C4-2B (cell line): ENCODE results near the gene CREBRF.
"Not testable (repeated sequence)": the region's sequence is repeated elsewhere in the genome, so short reads cannot be mapped to it uniquely, and the experiment has no call there.

ENCODE experiments used
- H3K27ac ChIP-seq: fragments of 450-650 bp; 2 replicates; pipeline ENCODE4 v1.5.1; 2017
- ZFX ChIP-seq: fragments of 450-650 bp; IDR thresholded peaks from 2 replicates; pipeline ENCODE4 v1.6.1; 2017
- TF ChIP-seq, protein P1 (sequence below): fragments of 450-650 bp; conservative IDR thresholded peaks from 2 replicates; pipeline ENCODE4 v1.5.1; 2017; ENCODE audit warnings: mild to moderate bottlenecking

The CREBRF gene

DNA sequence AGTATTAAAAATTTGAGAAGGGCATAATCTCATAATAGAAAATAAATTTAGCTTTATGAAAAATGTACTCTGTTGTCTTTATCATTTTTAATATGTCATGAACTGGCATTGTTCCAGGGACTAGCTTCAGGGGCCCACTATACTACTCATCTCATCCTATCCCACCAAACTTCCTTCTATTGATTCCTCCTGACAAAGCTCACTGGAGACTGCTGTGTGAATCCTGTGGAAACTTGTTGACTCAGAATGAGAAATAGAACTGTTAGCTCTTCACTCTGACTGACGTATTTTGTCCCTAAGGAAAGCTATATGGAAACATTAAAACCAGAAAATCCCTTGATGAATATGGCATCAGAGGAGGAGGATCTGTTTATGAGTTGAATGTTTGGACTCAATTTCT is 58.4 kb downstream of the CREBRF start:
- no peak overlapping the region for H3K27ac ChIP-seq
- no peak for TF ChIP-seq ZFX
- TF ChIP-seq, protein P1, sequence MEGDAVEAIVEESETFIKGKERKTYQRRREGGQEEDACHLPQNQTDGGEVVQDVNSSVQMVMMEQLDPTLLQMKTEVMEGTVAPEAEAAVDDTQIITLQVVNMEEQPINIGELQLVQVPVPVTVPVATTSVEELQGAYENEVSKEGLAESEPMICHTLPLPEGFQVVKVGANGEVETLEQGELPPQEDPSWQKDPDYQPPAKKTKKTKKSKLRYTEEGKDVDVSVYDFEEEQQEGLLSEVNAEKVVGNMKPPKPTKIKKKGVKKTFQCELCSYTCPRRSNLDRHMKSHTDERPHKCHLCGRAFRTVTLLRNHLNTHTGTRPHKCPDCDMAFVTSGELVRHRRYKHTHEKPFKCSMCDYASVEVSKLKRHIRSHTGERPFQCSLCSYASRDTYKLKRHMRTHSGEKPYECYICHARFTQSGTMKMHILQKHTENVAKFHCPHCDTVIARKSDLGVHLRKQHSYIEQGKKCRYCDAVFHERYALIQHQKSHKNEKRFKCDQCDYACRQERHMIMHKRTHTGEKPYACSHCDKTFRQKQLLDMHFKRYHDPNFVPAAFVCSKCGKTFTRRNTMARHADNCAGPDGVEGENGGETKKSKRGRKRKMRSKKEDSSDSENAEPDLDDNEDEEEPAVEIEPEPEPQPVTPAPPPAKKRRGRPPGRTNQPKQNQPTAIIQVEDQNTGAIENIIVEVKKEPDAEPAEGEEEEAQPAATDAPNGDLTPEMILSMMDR, result no peak

DNA sequence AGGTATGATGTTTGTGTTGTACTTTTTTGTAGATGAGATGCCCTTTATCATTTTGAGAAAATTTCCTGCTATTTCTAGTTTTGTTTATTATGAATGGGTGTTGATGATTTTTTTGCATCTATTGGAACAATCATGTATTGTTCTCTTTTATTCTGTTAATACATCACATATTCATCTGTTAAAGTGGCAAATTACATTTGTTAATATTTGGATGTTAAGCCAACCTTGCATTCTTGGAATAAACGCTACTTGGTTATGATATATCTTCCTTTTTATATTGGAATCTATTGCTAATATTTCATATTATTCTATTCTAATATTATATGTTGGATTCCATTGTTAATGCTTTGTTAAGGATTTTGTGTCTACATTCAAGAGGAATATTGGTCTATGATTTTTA is 63.6 kb downstream of the CREBRF start:
- no peak for TF ChIP-seq ZFX
- TF ChIP-seq, protein P1, result no peak
- no peak overlapping the region for H3K27ac ChIP-seq

DNA sequence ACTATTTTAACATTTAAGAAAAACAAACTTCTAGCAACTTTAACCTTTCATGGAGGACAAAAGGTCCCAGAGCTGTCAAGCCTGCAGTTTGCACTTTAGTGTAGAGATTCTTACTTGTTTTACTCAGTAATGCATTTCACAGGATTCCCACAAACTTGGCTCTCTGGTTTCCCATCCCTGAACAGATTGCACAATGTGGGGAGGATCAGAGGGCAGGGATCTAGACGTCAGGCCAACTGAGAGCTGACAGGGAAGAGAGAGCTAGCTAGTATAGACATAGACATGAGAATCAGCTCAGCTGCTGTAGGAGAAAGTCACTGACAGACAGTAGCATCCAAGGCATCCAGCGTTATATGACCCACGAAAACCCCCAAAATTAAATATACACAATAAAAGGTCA is 67.3 kb downstream of the CREBRF start:
- no peak for TF ChIP-seq ZFX
- TF ChIP-seq, protein P1, result no peak
- H3K27ac ChIP-seq, result no peak overlapping the region

DNA sequence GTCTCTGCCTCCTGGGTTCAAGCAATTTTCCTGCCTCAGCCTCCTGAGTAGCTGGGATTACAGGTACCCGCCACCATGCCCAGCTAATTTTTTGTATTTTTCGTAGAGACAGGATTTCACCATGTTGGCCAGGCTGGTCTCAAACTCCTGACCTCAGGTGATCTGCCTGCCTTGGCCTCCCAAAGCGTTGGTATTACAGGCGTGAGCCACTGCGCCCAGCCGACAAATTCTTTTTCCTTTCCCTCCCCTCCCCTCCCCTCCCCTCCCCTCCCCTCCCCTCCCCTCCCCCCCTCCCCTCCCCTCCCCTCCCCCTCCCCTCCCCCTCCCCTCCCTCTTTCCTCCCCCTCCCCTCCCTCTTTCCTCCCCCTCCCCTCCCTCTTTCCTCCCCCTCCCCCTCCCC is 76.0 kb downstream of the CREBRF start:
- not testable (repeated sequence) for H3K27ac ChIP-seq

DNA sequence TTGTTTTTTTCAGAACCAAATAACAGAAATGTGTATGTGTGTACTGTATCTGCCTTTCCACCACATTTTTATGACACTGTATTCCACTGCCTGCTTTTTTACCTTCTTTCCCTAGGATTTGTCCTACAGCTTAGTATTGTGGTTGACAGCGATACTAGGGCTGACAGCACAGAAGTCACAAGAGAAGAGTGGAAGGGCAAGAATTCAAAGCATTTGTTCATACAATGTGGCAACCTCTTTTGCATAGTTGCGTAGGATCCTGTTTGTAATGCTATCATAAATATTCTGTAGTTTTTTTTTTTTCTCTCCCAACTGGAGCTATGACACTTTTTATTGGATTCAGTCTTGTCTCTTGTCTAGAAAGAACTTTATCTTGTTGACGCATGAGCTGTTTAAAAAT is 82.6 kb downstream of the CREBRF start:
- no peak for TF ChIP-seq ZFX
- TF ChIP-seq, protein P1, result no peak
- H3K27ac ChIP-seq, result no peak overlapping the region

DNA sequence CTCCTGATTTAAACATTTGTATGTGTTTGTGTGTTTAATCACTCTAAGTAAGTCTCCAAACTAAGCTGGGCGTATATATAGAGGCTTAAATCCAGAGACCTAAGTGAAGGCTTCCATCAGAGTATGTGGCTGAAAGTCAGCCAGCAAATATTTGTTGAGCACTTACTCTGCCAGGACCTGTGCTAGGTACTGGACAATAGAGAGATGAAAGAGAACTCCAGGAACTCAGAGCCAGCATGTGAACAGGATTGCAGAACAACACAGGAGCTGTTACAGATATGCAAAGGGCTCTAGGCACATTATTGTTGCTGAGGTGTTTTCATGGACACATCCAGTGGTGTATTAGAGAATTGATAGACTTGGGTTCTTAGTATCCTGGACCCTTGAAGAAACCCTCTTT is 83.5 kb downstream of the CREBRF start:
- no peak overlapping the region; the same call in 1 of the 2 replicates for H3K27ac ChIP-seq
- TF ChIP-seq, protein P1, result no peak
- TF ChIP-seq ZFX, result no peak

DNA sequence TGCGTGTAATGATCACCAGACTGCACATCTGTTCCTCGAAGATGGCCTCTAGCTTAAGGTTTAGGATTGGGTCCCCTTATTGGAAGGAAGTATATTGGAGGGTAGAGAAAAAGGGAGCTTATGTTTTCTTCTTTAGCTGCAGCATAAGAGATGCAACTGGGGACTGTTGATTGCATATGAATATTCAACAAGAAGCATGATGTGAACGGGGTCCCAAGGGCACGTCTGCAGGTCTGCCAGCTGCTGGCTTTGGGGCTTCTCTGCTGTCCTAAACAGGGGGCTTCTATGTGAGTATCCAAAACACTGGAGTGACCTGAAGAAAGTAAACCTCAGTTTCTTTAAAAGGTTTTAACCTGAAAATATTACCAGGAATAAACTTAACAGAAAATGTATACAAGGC is 84.6 kb downstream of the CREBRF start:
- H3K27ac ChIP-seq, result no peak overlapping the region
- TF ChIP-seq, protein P1, result no peak
- TF ChIP-seq ZFX, result no peak

DNA sequence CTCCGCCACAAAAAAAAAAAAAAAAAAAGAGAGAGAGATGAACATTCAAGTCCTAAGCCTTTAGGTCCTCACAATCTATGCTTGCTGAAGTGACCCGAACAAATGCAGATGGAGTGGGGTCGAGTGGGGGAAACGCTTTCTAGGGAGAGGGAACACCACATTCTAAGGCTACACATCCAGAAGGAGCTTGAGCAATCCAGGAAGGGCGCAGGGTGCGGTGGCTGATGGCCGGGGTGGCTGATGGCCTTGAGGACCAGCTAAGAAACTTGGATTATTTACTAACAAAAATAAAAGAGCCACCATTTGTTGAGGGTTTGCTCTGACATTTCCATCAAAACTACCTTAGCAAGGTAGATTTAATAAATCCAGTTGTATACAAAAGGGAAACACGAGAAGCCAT is 87.4 kb downstream of the CREBRF start:
- TF ChIP-seq, protein P1, result no peak
- no peak for TF ChIP-seq ZFX
- no peak overlapping the region for H3K27ac ChIP-seq
